Measurements from ENCODE around the gene ZNF292.

DNA sequence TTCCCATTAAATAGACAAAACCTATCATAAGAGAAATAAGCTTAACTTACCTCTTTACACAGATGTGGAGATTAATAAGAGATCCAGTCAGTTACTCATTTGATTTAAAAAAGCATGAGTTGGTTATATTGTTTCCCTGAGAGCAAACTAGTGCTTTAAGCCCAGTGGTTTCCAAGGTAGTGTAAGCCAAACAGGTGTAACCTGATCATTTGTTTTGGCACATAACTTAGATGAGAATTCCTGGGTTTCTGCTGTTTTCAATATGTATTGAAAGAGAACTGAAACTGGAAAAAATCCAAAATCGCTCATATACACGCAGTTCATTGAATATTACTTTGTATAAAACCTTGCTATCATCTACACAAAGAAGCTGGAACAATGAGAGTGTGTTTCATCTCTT lies 136.5 kb downstream of the ZNF292 start:
- no peak for TF ChIP-seq TCF12 (IDR thresholded peaks at IDR 0.05)
- no peak for TF ChIP-seq GABPA (IDR thresholded peaks at IDR 0.05; ENCODE audit: low read depth)
- TF ChIP-seq RCOR1 (IDR thresholded peaks at IDR 0.05; ENCODE audit: low read length), result no peak
- no peak for TF ChIP-seq TAF1 (IDR thresholded peaks at IDR 0.05; ENCODE audit: borderline replicate concordance, low read depth, low read length)
- no peak for TF ChIP-seq YY1 (IDR thresholded peaks at IDR 0.05; ENCODE audit: low read depth)
- TF ChIP-seq REST (IDR thresholded peaks at IDR 0.05; ENCODE audit: low read depth, low read length), result no peak

Data from SK-N-SH (cell line).